Umbilical cord (tissue), 2 donors: ENCODE measurements around the gene CNGB1. TPM values are rescaled to one million over a fixed set of nuclear protein-coding genes. Genes with fewer than 3 reads are reported as not detected.
"Not testable (repeated sequence)": the region's sequence is repeated elsewhere in the genome, so short reads cannot be mapped to it uniquely, and the experiment has no call there.

Experiments
- DNase-seq: peaks from one replicate; pipeline ENCODE4 v3.0.0-alpha.2; 2015; ENCODE audit warnings: low spot score
- total RNA-seq: library from RNA; depleted of rRNA; stranded (reverse); fragments of >200 nt; gene quantifications from one replicate; pipeline ENCODE4 v1.2.3, GENCODE V29; 2014; ENCODE audit warnings: low replicate concordance; ENCODE audit not compliant: insufficient read depth

Gene CNGB1
- total RNA-seq, 1 donor from 2014 or later, result 0.72 TPM

- no peak for DNase-seq
Observed at GRCh38 chr16:57862698-57863433, 108.1 kb downstream of the CNGB1 start.

- DNase-seq, result no peak
Observed at GRCh38 chr16:57859331-57859730, 111.6 kb downstream of the CNGB1 start.

DNA sequence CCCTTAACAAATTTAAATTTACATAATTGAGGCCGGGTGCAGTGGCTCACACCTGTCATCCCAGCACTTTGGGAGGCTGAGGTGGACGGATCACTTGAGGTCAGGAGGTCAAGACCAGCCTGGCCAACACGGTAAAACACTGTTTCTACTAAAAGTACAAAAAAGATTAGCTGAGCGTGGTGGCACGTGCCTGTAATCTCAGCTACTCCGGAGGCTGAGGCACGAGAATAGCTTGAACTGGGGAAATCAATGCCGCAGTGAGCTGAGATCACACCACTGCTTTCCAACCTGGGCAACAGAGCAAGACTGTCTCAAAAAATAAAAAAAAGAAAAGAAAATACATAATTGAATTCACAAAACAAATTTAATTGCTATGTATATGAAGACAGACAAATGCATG, 112.3 kb downstream of the CNGB1 start:
- no peak for DNase-seq

DNA sequence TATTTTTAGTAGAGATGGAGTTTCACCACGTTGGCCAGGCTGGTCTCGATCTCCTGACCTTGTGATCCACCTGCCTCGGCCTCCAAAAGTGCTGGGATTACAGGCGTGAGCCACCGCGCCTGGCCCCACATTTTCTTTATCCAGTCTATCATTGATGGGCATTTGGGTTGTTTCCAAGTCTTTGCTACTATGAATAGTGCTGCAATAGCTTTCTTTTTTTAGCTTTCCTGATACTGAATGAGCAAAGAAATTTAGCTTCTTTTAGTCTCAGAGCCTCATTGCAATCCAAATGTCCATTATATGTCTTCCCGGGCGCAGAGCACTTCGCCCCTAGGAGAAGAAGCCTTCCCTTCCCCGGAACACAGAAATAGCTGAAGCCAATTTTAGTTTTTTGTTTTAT, 112.9 kb downstream of the CNGB1 start:
- not testable (repeated sequence) for DNase-seq

DNA sequence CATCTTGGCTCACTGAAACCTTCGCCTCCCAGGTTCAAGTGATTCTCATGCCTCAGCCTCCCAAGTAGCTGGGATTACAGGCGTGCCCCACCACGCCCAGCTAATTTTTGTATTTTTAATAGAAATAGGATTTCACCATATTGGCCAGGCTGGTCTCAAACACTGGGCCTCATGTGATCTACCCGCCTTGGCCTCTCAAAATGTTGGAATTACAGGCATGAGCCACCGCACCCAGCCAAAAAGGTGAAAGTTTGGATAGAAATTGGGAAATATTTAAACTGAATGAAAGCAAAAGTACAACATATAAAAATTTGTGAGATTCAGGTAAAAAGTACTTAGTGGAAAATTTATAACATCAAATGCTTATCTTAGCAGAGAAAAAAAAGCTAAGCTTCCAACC, 115.7 kb downstream of the CNGB1 start:
- no peak for DNase-seq

- DNase-seq, result no peak
Observed at GRCh38 chr16:57852189-57852588, 118.7 kb downstream of the CNGB1 start.

DNA sequence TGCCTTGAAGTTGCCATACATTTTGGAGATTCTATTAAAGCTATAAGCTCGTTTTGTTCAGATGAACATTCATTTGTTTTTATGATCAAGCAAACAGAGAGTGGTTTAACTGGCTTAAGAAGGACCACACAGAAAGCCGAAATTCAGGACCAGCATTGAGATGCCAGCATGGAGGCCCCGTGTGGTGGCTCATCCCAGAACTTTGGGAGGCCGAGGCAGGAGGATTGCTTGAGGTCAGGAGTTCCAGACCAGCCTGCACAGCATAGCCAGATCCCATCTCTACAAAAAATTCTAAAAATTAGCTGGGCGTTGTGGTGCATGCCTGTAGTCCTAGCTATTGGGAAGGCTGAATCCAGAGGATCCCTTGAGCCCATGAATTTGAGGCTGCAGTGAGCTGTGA, 122.7 kb downstream of the CNGB1 start:
- no peak for DNase-seq

- not testable (repeated sequence) for DNase-seq
Observed at GRCh38 chr16:57846931-57847330, 124.0 kb downstream of the CNGB1 start.

DNA sequence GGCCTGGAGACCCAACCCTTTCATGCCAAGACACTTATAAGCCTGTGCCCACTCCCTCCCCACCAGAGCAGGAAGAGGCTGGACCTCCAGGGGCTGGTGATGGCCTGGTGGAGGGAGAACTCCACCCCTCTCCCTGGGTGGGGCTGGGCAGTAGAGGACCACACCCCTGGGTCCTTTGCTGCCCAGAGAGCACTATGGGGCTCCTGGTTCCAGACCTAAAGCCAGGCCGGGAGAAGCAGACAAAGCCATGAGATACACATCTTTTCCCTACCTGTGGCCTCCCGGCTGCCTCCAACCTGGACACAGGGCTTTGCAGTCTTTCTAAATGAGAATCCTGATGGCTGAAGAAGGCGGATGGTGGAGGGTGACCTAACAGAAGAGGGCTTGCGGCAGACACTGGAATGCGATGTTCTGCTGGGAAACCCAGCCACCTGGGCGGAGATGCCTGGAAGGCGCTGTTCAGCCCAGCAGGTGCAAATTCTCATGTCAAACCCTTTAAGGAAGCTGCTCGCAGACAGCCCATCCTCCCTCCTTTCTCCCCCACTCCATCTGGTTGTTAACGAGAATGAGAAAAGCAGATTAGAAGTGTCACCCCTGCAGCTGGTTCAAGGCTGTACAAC, 124.7 kb downstream of the CNGB1 start:
- no peak for DNase-seq

- no peak for DNase-seq
Observed at GRCh38 chr16:57845115-57845514, 125.8 kb downstream of the CNGB1 start.

- no peak for DNase-seq
Observed at GRCh38 chr16:57844416-57845030, 126.4 kb downstream of the CNGB1 start.

GRCh38 chr16:57843400-57843799, 127.5 kb downstream of the CNGB1 start:
- no peak for DNase-seq

DNA sequence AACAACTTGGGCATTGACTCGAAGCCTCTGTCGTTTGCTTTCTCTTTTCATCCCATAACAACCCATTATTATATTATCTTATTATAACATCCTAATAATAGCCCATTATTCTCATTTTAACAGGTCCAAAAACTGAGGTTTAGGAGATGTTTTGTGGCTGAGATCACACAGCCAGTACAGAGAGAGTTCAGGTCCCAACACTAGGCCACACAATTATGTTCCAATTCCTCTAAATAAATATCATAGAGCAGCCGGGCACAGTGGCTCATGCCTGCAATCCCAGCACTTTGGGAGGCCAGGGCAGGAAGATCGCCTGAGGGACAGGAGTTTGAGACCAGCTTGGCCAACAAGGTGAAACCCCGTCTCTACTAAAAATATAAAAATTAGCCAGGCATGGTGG, 128.3 kb downstream of the CNGB1 start:
- no peak for DNase-seq

- DNase-seq, result no peak
Observed at GRCh38 chr16:57840833-57841232, 130.1 kb downstream of the CNGB1 start.

DNA sequence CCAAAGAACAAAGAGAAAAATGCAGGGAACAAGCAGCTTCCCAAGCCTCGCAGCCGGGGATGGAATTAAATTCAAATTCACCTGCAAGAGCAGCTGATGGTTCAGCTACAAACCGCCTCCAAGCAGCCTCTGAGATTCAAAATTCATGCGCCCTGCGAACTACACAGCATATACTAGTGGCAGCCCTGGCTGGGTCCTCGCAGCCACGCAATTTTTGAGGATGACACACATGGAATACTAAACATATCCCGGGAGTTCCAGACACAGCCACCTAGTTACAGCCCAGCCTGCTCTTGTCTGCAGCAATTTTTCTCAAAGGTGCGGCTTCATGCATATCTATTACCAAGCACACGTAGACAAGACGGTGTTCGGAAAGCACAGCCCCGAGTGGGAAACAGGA, 132.8 kb downstream of the CNGB1 start:
- no peak for DNase-seq

- no peak for DNase-seq
Observed at GRCh38 chr16:57837305-57838125, 133.4 kb downstream of the CNGB1 start.

DNA sequence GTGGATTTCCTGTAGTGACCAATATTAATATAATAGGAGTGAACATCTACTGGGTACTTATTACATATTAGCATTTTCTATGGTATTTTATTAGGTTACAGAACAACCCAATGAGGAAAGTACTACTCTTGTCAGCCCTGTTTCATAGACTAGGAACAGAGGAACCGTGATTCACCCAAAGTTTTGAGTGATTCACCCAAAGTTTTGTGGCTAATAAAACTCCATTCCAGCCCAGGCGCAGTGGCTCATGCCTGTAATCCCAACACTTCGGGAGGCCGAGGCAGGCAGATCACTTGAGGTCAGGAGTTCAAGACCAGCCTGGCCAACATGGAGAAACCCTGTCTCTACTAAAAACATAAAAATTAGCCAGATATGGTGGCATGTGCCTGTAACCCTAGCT, 135.5 kb downstream of the CNGB1 start:
- DNase-seq, result not testable (repeated sequence)

GRCh38 chr16:57834936-57835335, 136.0 kb downstream of the CNGB1 start:
- DNase-seq, result no peak
